Measurements from ENCODE around the gene RTF2.

DNA sequence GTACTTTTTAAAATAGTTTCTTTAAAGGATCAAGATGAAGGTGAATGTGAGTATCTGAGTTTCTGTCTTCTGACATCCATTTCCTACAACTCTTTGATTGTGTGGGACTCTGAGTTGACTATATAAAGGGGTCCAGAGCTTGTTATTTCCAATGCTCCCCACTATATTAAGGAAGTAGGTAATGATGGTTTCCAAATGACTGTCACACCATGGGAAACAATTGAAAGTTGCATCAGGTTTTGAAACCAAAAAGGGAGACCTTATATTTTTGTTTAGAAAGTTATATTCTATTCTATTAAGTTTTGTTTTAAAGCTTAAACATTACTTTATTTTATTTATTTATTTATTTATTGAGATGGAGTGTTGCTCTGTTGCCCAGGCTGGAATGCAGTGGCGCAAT, 45.2 kb upstream of the RTF2 start:
- TF ChIP-seq EZH2 (IDR thresholded peaks at IDR 0.05; ENCODE audit: insufficient read depth, poor library complexity, severe bottlenecking): no peak
- TF ChIP-seq EZH2phosphoT487 (IDR thresholded peaks at IDR 0.05; ENCODE audit: insufficient read depth, low read depth): no peak
